Measurements from ENCODE around the gene AK8. TPM values are rescaled to one million over a fixed set of nuclear protein-coding genes. Genes with fewer than 3 reads are reported as not detected.

Gene AK8
- total and polyA plus RNA-seq, 8 donors: 0.56 to 0.89 (median 0.60) TPM; not detected in 5

- H3K36me3 ChIP-seq: no peaks in the 10 kb centered on the region
- 11 to 28% (median 19%) methylated on average over 13 of the region's 13 CpGs for WGBS, 5 donors
- TF ChIP-seq EP300 (IDR thresholded peaks at IDR 0.05) (no peak), POLR2A (IDR thresholded peaks at IDR 0.05) (no peak), CTCF (IDR thresholded peaks at IDR 0.05) (no peak), POLR2AphosphoS5 (IDR thresholded peaks at IDR 0.05) (no peak)
- H3K27me3 ChIP-seq: peaks cover 0 to 23% (median 0%) of the 10 kb centered on the region in 3 donors
- no peak overlapping the region for H3K4me3 ChIP-seq
- peaks cover 5 to 19% (median 10%) of the 10 kb centered on the region in 4 donors for H3K4me1 ChIP-seq
- H3K9me3 ChIP-seq: no peaks in the 10 kb centered on the region
- peak in 1 of 2 donors; percentile 65 for DNase-seq
- intact Hi-C loops (cut with DNase I; ENCODE audit: low total_unique reads): loop anchor here (5.0 kb wide), 1 partner anchor 288 kb away; no protein-coding TSS in a partner anchor
- H3K27ac ChIP-seq: no peak overlapping the region
These were observed 83.2 kb downstream of the AK8 start for GRCh38 chr9:132794730-132795380.

GRCh38 chr9:132793606-132794580 is 84.2 kb downstream of the AK8 start:
- peaks cover 0 to 23% (median 0%) of the 10 kb centered on the region in 3 donors for H3K27me3 ChIP-seq
- no peaks in the 10 kb centered on the region for H3K9me3 ChIP-seq
- no peak for TF ChIP-seq CTCF (IDR thresholded peaks at IDR 0.05)
- no peak for TF ChIP-seq POLR2A (IDR thresholded peaks at IDR 0.05)
- TF ChIP-seq POLR2AphosphoS5 (IDR thresholded peaks at IDR 0.05): no peak
- TF ChIP-seq EP300 (IDR thresholded peaks at IDR 0.05): no peak
- peaks cover 0 to 10% (median 2%) of the 10 kb centered on the region in 4 donors for H3K4me1 ChIP-seq
- 41 to 59% (median 46%) methylated on average over 16 of the region's 16 CpGs for WGBS, 5 donors
- H3K4me3 ChIP-seq: no peak overlapping the region
- DNase-seq: peak in 1 of 2 donors; percentile 83
- H3K27ac ChIP-seq: peak overlapping the region in 1 of 5 donors; percentile 19
- no peaks in the 10 kb centered on the region for H3K36me3 ChIP-seq
- intact Hi-C loops (cut with DNase I; ENCODE audit: low total_unique reads): no loop called here

GRCh38 chr9:132792547-132792946 is 85.5 kb downstream of the AK8 start:
- no peak overlapping the region for H3K4me3 ChIP-seq
- no peaks in the 10 kb centered on the region for H3K36me3 ChIP-seq
- H3K4me1 ChIP-seq: peaks cover 0 to 5% (median 0%) of the 10 kb centered on the region in 4 donors
- WGBS, 5 donors: 91 to 94% (median 94%) methylated on average over 5 to 9 of the region's 9 CpGs
- DNase-seq: no peak
- intact Hi-C loops (cut with DNase I; ENCODE audit: low total_unique reads): no loop called here
- no peak overlapping the region for H3K27ac ChIP-seq
- H3K27me3 ChIP-seq: peaks cover 0 to 15% (median 0%) of the 10 kb centered on the region in 3 donors
- TF ChIP-seq EP300 (IDR thresholded peaks at IDR 0.05) (no peak), CTCF (IDR thresholded peaks at IDR 0.05) (no peak), POLR2A (IDR thresholded peaks at IDR 0.05) (no peak), POLR2AphosphoS5 (IDR thresholded peaks at IDR 0.05) (no peak)
- H3K9me3 ChIP-seq: no peaks in the 10 kb centered on the region

GRCh38 chr9:132791699-132792240 is 86.3 kb downstream of the AK8 start:
- no peaks in the 10 kb centered on the region for H3K9me3 ChIP-seq
- intact Hi-C loops (cut with DNase I; ENCODE audit: low total_unique reads): no loop called here
- no peak overlapping the region for H3K4me3 ChIP-seq
- no peak for TF ChIP-seq POLR2A (IDR thresholded peaks at IDR 0.05)
- TF ChIP-seq CTCF (IDR thresholded peaks at IDR 0.05): no peak
- no peak for TF ChIP-seq POLR2AphosphoS5 (IDR thresholded peaks at IDR 0.05)
- no peak for TF ChIP-seq EP300 (IDR thresholded peaks at IDR 0.05)
- WGBS, 5 donors: 83 to 95% (median 90%) methylated on average over 5 of the region's 5 CpGs
- H3K27me3 ChIP-seq: peaks cover 0 to 8% (median 0%) of the 10 kb centered on the region in 3 donors
- H3K4me1 ChIP-seq: peaks cover 0 to 5% (median 0%) of the 10 kb centered on the region in 4 donors
- no peaks in the 10 kb centered on the region for H3K36me3 ChIP-seq
- DNase-seq: no peak
- no peak overlapping the region for H3K27ac ChIP-seq

Measured in stomach (tissue), 9 donors.